Activated B cell treated with CpG ODN at 0.5 μM for 24 hours (primary cell): ENCODE results near the gene EPB41L4B. TPM values are rescaled to one million over a fixed set of nuclear protein-coding genes. Genes with fewer than 3 reads are reported as not detected.

Source experiments
- ATAC-seq: fragments of 200-7000 bp; cut with Tn5 transposase; one replicate; pipeline ENCODE4 v1.10.0; 2021; ENCODE audit warnings: low read depth, mild to moderate bottlenecking, moderate library complexity
- CTCF ChIA-PET: fragments of 350-600 bp; sonication (Branson Sonifier 250); formaldehyde crosslinking; loops from one replicate; lab custom pipeline; 2021; ENCODE audit warnings: antibody characterized with exemption; lab: Charles Lee
- POLR2A ChIA-PET: fragments of 350-600 bp; sonication (Branson Sonifier 250); formaldehyde crosslinking; loops from one replicate; lab custom pipeline; 2021; ENCODE audit warnings: antibody characterized with exemption; lab: Charles Lee
- DNase-seq: peaks from one replicate; pipeline ENCODE4 v3.0.0; 2022
- H3K27ac Mint-ChIP-seq: one replicate; pipeline ENCODE4 v1.8.0; 2020; ENCODE audit warnings: mixed read lengths
- H3K27me3 Mint-ChIP-seq: one replicate; pipeline ENCODE4 v1.8.0; 2021; ENCODE audit warnings: mixed read lengths
- H3K36me3 Mint-ChIP-seq: one replicate; pipeline ENCODE4 v1.8.0; 2021; ENCODE audit warnings: low read depth, mixed read lengths
- H3K4me1 Mint-ChIP-seq: one replicate; pipeline ENCODE4 v1.8.0; 2021; ENCODE audit warnings: mixed read lengths
- H3K4me3 Mint-ChIP-seq: one replicate; pipeline ENCODE4 v1.8.0; 2020; ENCODE audit warnings: mild to moderate bottlenecking, mixed read lengths
- H3K9me3 Mint-ChIP-seq: one replicate; pipeline ENCODE4 v1.8.0; 2020; ENCODE audit warnings: mixed read lengths
- CTCF ChIP-seq: fragments of 200-600 bp; IDR thresholded peaks from one replicate; pipeline ENCODE4 v1.8.0; 2022; ENCODE audit warnings: antibody characterized with exemption, mild to moderate bottlenecking
- intact Hi-C: fragments of 100-400 bp; cut with micrococcal nuclease; formaldehyde crosslinking; loops from one replicate; pipeline ENCODE4 v1.15.1; 2024
- total RNA-seq: library from RNA; stranded (reverse); gene quantifications from 2 replicates; pipeline ENCODE4 v1.2.3, GENCODE V29; 2022

EPB41L4B gene
- total RNA-seq, 1 donor from 2014 or later: 5.3 TPM

GRCh38 chr9:109249615-109250014, 71.2 kb downstream of the EPB41L4B start:
- ChIA-PET CTCF (no interaction called here), POLR2A (no interaction called here)
- H3K27ac Mint-ChIP-seq: no peak overlapping the region
- ATAC-seq (no peak), DNase-seq (no peak)
- H3K4me3 Mint-ChIP-seq: no peak overlapping the region
- intact Hi-C loops: no loop called here
- H3K27me3 Mint-ChIP-seq: peaks cover 3% of the 10 kb centered on the region
- peaks cover 3% of the 10 kb centered on the region for H3K4me1 Mint-ChIP-seq
- no peak for TF ChIP-seq CTCF
- no peaks in the 10 kb centered on the region for H3K9me3 Mint-ChIP-seq
- H3K36me3 Mint-ChIP-seq: no peaks in the 10 kb centered on the region

- no peaks in the 10 kb centered on the region for H3K36me3 Mint-ChIP-seq
- intact Hi-C loops: no loop called here
- TF ChIP-seq CTCF: no peak
- no peak overlapping the region for H3K4me3 Mint-ChIP-seq
- H3K4me1 Mint-ChIP-seq: peaks cover 4% of the 10 kb centered on the region
- DNase-seq: no peak
- no peak overlapping the region for H3K27ac Mint-ChIP-seq
- POLR2A ChIA-PET: no interaction called here
- CTCF ChIA-PET: no interaction called here
- H3K27me3 Mint-ChIP-seq: peaks cover 10% of the 10 kb centered on the region
- H3K9me3 Mint-ChIP-seq: no peaks in the 10 kb centered on the region
- no peak for ATAC-seq
Observed at GRCh38 chr9:109248133-109248581, 72.7 kb downstream of the EPB41L4B start.

- Mint-ChIP-seq H3K36me3 (no peaks in the 10 kb centered on the region), H3K4me3 (no peak overlapping the region), H3K9me3 (no peaks in the 10 kb centered on the region), H3K4me1 (peaks cover 4% of the 10 kb centered on the region), H3K27me3 (peaks cover 13% of the 10 kb centered on the region), H3K27ac (no peak overlapping the region)
- no peak for TF ChIP-seq CTCF
- ChIA-PET CTCF (interaction anchor here (0.6 kb wide), 1 partner anchor 12 kb away, joined by 3 read pairs; no protein-coding TSS in a partner anchor), POLR2A (no interaction called here)
- DNase-seq (no peak), ATAC-seq (no peak)
- intact Hi-C loops: no loop called here
Observed at GRCh38 chr9:109247228-109247627, 73.6 kb downstream of the EPB41L4B start.

GRCh38 chr9:109246533-109246932, 74.3 kb downstream of the EPB41L4B start:
- no peak for TF ChIP-seq CTCF
- DNase-seq (no peak), ATAC-seq (no peak)
- CTCF ChIA-PET: interaction anchor here (0.6 kb wide), 1 partner anchor 12 kb away, joined by 3 read pairs; no protein-coding TSS in a partner anchor
- H3K4me3 Mint-ChIP-seq: no peak overlapping the region
- intact Hi-C loops: no loop called here
- H3K4me1 Mint-ChIP-seq: peaks cover 4% of the 10 kb centered on the region
- H3K27ac Mint-ChIP-seq: no peak overlapping the region
- no peaks in the 10 kb centered on the region for H3K36me3 Mint-ChIP-seq
- H3K9me3 Mint-ChIP-seq: no peaks in the 10 kb centered on the region
- peaks cover 13% of the 10 kb centered on the region for H3K27me3 Mint-ChIP-seq
- POLR2A ChIA-PET: interaction anchor here (0.6 kb wide), 1 partner anchor 153 kb away, joined by 4 read pairs; no protein-coding TSS in a partner anchor

GRCh38 chr9:109245310-109245897, 75.5 kb downstream of the EPB41L4B start:
- ChIA-PET POLR2A (no interaction called here), CTCF (interaction anchor here (0.6 to 1.4 kb wide), 3 partner anchors 53 to 224 kb away, joined by 3 to 10 read pairs (median 3); no protein-coding TSS in a partner anchor)
- no peak for ATAC-seq
- Mint-ChIP-seq H3K4me1 (peaks cover 4% of the 10 kb centered on the region), H3K4me3 (no peak overlapping the region), H3K27me3 (peaks cover 13% of the 10 kb centered on the region), H3K9me3 (no peaks in the 10 kb centered on the region), H3K36me3 (no peaks in the 10 kb centered on the region), H3K27ac (no peak overlapping the region)
- TF ChIP-seq CTCF: no peak
- intact Hi-C loops: no loop called here
- no peak for DNase-seq
